LoVo (cell line): ENCODE results near the gene TUBG1.
"Not testable (repeated sequence)": the region's sequence is repeated elsewhere in the genome, so short reads cannot be mapped to it uniquely, and the experiment has no call there.

Source experiments
- DNase-seq: peaks from one replicate; pipeline ENCODE4 v3.0.0-alpha.2; 2016; ENCODE audit warnings: low spot score

TUBG1 gene

DNA sequence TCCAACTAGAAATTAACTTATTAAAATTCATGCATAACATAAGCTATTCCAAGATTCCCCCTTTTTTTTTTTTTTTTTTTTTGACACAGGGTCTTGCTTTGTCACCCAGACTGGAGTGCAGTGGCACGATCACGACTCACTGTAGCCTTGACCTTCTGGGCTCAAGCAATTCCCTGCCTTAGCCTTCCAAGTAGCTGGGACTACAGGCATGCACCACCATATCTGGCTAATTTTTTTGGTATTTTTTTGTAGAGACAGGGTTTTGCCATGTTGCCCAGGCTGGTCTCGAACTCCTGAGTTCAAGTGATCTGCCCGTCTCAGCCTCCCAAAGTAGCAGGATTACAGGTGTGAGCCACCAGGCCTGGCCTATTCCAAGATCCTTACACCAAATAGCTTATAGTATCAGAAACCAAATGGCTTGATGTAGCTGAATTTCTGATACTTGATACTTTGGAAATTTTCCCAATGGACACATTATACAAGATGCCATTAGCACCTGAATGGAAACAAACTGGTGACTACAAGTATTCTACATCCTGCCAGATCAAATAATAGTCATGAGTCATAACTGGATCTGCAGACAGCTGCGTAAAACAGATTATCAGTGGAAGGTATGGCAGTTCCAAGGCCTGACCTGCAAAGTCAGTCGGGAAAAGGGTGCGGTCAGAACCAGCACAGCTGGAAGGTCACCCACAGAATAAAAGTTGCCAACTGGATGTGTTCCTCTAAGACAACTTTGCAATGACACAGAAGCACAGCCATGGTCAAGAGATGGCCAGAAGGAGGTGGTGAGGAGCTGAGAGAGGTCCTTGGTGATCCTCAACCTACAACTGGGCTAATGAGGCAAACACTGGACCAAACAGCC is 14.5 kb downstream of the TUBG1 start:
- DNase-seq: peak; percentile 43

DNA sequence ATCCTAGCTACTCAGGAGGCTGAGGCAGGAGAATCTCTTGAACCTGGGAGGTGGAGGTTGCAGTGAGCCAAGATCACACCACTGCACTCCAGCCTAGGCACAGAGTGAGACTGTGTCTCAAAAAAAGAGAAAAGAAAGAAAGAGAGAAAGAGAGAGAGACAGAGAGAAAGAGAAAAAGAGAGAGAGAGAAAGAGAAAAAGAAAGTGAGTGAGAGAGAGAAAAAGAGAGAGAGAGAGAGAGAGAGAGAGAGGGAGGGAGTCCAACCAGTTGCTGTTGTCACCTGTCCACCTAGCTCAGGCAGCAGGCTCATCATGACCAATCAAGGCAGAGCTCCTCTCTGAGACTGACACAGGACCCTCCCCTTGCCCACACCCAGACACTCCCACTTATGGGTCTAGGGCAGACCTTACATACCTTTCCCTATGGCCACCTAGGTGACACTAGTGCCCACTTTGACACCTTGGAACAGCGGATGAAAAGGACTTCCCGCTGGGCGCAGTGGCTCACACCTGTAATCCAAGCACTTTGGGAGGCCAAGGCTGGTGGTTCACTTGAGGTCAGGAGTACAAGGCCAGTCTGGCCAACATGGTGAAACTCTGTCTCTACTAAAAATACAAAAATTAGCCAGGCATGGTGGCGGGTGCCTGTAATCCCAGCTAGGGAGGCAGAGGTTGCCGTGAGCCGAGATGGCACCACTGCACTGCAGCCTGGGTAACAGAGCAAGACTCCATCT is 17.7 kb downstream of the TUBG1 start:
- not testable (repeated sequence) for DNase-seq

DNA sequence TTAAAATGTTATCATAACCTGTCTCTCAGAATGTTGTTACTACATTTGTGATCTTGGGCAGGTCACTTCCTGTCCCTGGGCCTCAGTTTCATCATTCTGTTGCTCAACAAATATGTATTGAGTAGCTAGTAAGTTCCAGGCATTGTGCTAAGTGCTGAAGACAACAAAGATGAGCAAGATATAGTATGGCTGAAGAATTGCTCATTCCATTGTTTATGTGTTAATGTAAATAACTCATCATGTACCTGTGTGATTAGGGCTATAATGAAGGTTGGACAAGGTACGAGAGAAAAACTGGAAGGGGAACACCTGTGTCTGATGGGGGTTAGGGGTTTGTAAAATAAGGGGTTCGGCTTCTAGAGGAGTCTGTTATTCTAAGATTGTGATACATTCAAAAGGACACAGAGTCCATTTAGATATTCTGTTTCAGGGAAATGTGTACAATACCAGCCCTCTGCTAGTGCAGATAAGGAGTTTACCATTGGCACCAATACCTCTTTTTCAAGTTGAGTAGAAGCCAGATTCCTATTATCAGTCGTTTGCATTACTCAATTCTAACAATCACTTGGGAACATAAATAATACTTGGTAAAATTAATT is 20.0 kb downstream of the TUBG1 start:
- DNase-seq: no peak

- no peak for DNase-seq
Observed at GRCh38 chr17:42632949-42633444, 23.5 kb downstream of the TUBG1 start.

- DNase-seq: no peak
Observed at GRCh38 chr17:42639525-42640113, 30.1 kb downstream of the TUBG1 start.

DNA sequence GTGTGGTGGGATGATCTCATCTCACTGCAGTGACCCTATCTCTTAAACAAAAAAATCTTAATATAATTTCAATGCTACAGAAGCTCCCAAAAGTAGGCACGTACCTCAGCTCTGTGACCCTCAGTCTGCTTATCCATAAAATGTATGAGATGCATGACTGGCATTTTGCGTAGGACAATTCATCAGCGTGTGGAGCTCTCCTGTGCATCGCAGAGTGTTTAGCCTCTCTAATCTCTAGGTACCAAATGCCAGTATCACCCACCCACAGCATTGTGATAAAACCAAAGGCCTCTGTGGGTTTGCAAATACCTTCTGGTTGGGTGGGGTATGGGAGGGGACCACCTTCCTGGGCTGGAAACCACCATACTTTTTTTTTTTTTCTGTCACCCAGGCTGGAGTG is 30.6 kb downstream of the TUBG1 start:
- DNase-seq: no peak

DNA sequence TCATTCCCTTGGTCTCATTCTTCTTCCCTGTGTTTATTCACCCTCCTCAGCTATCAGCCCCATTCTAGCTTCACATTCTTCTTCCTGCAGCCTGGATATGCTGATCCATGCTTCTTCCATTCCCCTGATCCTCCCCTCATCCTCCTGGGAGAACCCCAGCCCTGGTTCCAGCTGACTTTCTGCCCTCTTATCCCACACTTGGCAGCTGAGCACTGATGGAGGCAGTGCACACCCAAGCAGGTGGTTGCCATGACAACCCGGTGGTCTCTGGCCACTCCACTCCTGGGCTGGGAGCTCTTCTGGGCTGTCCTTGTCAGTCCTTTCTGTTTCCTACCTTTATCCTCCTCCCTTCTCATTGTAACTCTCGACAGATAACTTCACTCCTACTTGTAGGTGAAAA is 32.9 kb downstream of the TUBG1 start:
- no peak for DNase-seq

GRCh38 chr17:42647778-42648177 is 38.3 kb downstream of the TUBG1 start:
- DNase-seq: no peak

DNA sequence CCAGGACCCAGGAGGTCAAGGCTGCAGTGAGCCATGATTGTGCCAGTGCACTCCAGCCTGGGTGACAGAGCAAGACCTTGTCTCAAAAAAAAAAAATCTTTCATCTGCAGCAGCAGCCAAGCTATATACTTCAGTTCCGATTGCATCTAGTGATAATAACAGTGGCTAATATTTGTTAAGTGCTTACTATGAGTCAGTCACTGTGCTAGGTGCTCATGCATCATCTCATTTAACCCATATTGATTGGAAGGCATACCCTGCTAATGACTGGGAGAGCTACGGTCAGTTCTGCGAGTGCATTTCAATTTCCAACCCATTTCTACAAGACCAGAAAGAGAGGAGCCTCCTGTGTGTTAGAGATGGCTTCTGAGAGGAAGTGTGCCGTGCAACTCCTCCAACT is 41.9 kb downstream of the TUBG1 start:
- DNase-seq: no peak

DNA sequence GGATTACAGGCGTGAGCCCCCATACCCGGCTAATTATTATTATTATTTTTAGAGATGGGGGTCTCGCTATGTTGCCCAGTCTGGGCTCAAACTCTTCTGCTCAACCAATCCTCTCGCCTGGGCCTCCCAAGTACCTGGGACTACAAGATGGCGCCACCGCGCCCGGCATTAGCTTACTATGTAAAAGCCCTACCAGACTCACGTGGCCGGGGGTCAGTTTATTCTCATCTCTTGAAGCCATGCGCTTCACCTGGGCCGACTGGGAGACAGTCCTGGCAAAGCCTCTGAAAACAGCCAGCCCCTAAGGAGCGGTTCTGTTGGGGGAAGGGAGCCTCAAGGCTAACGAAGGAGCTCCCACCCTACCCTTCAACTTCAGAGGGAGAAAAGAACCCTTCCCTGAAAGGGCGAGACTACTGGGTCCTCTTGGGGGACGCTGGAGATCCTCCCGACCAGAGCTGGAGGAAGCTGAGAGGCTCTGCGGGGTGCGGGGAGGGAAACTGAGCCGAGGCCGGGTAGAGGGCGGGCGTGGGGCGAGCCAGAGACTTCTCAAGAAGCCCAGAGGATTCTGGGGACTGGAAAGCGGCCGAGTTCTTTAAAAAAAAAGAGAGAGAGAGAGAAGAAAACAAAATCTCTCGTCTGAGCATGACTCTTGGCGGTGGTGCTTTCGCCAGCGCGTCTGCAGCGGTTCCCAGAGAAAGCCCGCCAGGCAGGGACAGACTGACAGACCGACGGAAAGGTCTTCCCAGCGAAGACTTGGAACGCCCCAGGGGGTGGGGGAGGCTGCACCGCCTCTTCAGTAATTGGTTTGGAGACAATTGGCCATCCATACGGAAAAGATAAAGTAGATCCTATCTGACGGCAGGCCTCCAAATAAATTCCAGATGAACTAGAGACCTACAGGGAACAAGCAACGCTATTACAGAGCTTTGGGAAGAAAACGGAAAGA is 44.0 kb downstream of the TUBG1 start:
- DNase-seq: no peak

GRCh38 chr17:42655528-42655927 is 46.0 kb downstream of the TUBG1 start:
- no peak for DNase-seq

GRCh38 chr17:42657824-42658588 is 48.5 kb downstream of the TUBG1 start:
- DNase-seq: no peak

- peak; percentile 93 for DNase-seq
Observed at GRCh38 chr17:42659079-42659931, 49.8 kb downstream of the TUBG1 start, which contains the start of gene TUBG2. Gene TUBG2, plus strand, starts transcription at chr17:42659284. Its CDS starts 220 bp downstream, at chr17:42659504.

DNA sequence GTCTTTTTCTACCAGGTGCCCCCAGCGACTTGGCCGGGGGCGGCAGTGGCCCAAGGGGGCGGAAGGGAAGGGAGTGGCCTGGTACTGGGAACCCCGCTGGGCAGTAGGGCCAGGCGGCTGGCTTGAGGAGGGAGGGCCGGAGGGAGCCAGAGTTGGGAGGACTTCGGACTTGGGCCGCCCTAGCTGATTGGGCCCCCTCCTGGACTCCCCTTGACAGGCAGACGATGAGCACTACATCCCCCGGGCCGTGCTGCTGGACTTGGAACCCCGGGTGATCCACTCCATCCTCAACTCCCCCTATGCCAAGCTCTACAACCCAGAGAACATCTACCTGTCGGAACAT is 50.4 kb downstream of the TUBG1 start:
- not testable (repeated sequence) for DNase-seq

DNA sequence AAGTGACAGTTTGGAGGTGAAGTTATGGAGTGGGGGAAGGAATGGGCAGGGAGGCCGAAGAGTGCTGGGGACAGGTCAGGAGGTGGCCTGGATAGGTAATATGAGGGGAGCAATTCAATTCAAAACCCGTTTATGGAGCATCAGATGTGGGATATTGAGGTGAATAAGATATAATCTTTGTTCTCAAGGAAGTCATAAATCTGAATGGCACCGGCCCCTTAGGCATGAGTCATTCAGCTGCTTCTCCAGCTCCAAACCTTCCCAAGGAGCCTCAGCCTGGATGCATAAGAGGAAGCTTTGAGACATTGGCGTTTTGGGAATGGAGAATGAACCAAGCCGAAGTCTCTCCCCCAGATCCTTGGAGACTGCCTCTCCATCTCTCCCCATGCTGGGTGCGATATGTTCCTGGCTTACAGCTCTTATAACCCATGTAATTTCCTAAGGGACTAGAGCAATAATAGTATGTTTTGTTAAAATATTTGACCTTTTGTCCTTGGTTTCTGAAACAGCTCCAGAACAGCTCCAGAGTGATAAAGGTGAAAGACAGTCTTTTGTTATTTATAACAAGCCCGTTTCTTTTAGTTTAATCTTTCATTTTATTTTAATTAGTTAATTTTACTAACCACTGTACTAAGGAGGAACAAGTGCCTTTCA is 51.3 kb downstream of the TUBG1 start:
- peak; percentile 64 for DNase-seq
